NT2/D1 (cell line): ENCODE data around the gene ZFP36L1.

Experiments used
- DNase-seq: peaks from one replicate; pipeline ENCODE4 v3.0.0-alpha.2; 2011; ENCODE audit warnings: low read depth, low spot score
- H3K27me3 ChIP-seq: 2 replicates; pipeline ENCODE4 v1.6.0; 2011; ENCODE audit warnings: mild to moderate bottlenecking; ENCODE audit not compliant: insufficient read length, insufficient read depth
- H3K36me3 ChIP-seq: 2 replicates; pipeline ENCODE4 v1.6.1; 2011; ENCODE audit warnings: mild to moderate bottlenecking, low read length, mixed read lengths; ENCODE audit not compliant: insufficient read depth, insufficient read length
- H3K4me1 ChIP-seq: 2 replicates; pipeline ENCODE4 v1.5.1; 2011; ENCODE audit not compliant: insufficient read depth, insufficient read length
- H3K4me3 ChIP-seq: 2 replicates; pipeline ENCODE4 v1.5.1; 2011; ENCODE audit warnings: low read depth; ENCODE audit not compliant: insufficient read length
- H3K9ac ChIP-seq: 2 replicates; pipeline ENCODE4 v1.6.0; 2011; ENCODE audit warnings: low read depth; ENCODE audit not compliant: insufficient read length
- H3K9me3 ChIP-seq: 2 replicates; pipeline ENCODE4 v1.5.1; 2011; ENCODE audit warnings: mild to moderate bottlenecking, low read length; ENCODE audit not compliant: insufficient read depth
- SUZ12 ChIP-seq: IDR thresholded peaks from 2 replicates; pipeline ENCODE4 v1.6.1; 2011; ENCODE audit not compliant: insufficient read length, insufficient read depth; ENCODE audit errors: extremely low read depth
- YY1 ChIP-seq: IDR thresholded peaks from 2 replicates; pipeline ENCODE4 v1.6.1; 2011; ENCODE audit not compliant: insufficient read length, insufficient read depth
- ZNF274 ChIP-seq: IDR thresholded peaks from 2 replicates; pipeline ENCODE4 v1.6.1; 2011; ENCODE audit warnings: mild to moderate bottlenecking, low read depth, low read length

ZFP36L1 gene

GRCh38 chr14:68756734-68757133 is 36.1 kb downstream of the ZFP36L1 start:
- Histone ChIP-seq H3K36me3 (no peaks in the 10 kb centered on the region), H3K27me3 (no peaks in the 10 kb centered on the region), H3K9me3 (no peaks in the 10 kb centered on the region), H3K4me3 (no peak overlapping the region), H3K4me1 (no peaks in the 10 kb centered on the region), H3K9ac (no peak overlapping the region)
- no peak for DNase-seq
- TF ChIP-seq ZNF274 (no peak), SUZ12 (no peak), YY1 (no peak)

GRCh38 chr14:68756000-68756481 is 36.8 kb downstream of the ZFP36L1 start:
- H3K9me3 ChIP-seq: no peaks in the 10 kb centered on the region
- H3K9ac ChIP-seq: no peak overlapping the region
- no peaks in the 10 kb centered on the region for H3K4me1 ChIP-seq
- no peak overlapping the region for H3K4me3 ChIP-seq
- no peaks in the 10 kb centered on the region for H3K36me3 ChIP-seq
- TF ChIP-seq SUZ12 (no peak), ZNF274 (no peak), YY1 (no peak)
- H3K27me3 ChIP-seq: no peaks in the 10 kb centered on the region
- DNase-seq: no peak

- Histone ChIP-seq H3K9me3 (no peaks in the 10 kb centered on the region), H3K4me3 (no peak overlapping the region), H3K27me3 (no peaks in the 10 kb centered on the region), H3K36me3 (no peaks in the 10 kb centered on the region), H3K4me1 (no peaks in the 10 kb centered on the region), H3K9ac (no peak overlapping the region)
- TF ChIP-seq SUZ12 (no peak), YY1 (no peak), ZNF274 (no peak)
- DNase-seq: no peak
Measured at GRCh38 chr14:68755016-68755353, 37.9 kb downstream of the ZFP36L1 start.

GRCh38 chr14:68753690-68754089 is 39.2 kb downstream of the ZFP36L1 start:
- Histone ChIP-seq H3K9ac (no peak overlapping the region), H3K4me3 (no peak overlapping the region), H3K9me3 (no peaks in the 10 kb centered on the region), H3K36me3 (no peaks in the 10 kb centered on the region), H3K4me1 (no peaks in the 10 kb centered on the region), H3K27me3 (no peaks in the 10 kb centered on the region)
- DNase-seq: no peak
- TF ChIP-seq YY1: no peak

DNA sequence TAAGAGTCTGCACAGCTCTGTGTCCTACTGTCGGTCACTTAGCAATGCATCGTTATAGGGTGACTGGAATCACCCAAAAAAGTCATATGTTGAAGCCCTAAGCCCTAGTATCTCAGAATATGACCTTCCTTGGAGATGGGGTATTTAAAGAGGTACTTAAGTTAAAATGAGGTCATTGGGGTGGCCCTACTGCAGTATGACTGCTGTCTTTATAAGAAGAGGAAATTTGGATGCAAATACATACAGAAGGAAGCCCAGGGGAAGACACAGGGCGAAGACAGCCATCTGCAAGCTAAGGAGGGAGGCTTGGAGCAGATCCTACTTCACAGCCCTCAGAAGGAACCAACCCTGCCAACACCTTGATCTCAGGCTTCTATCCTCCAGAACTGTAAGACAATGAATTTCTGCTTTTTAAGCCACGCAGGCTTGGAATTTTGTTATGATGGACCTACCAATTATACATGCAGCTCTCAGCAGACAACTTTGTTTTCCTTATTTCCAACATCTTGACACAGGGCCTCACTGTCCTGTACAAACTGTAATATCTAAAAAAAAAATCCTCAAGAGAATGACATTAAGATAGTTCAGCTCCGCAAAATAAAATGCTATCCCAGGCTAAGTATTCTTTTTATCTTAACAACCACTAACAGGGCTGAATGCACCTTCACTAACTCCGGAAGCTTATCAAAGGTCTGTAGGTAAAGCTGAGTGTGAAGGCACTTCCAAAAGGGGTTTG is 40.4 kb downstream of the ZFP36L1 start:
- no peak for DNase-seq
- Histone ChIP-seq H3K4me3 (no peak overlapping the region), H3K27me3 (no peaks in the 10 kb centered on the region), H3K9ac (no peak overlapping the region), H3K4me1 (no peaks in the 10 kb centered on the region), H3K9me3 (no peaks in the 10 kb centered on the region), H3K36me3 (no peaks in the 10 kb centered on the region)
- TF ChIP-seq ZNF274: no peak
- TF ChIP-seq YY1: no peak
- TF ChIP-seq SUZ12: no peak

DNA sequence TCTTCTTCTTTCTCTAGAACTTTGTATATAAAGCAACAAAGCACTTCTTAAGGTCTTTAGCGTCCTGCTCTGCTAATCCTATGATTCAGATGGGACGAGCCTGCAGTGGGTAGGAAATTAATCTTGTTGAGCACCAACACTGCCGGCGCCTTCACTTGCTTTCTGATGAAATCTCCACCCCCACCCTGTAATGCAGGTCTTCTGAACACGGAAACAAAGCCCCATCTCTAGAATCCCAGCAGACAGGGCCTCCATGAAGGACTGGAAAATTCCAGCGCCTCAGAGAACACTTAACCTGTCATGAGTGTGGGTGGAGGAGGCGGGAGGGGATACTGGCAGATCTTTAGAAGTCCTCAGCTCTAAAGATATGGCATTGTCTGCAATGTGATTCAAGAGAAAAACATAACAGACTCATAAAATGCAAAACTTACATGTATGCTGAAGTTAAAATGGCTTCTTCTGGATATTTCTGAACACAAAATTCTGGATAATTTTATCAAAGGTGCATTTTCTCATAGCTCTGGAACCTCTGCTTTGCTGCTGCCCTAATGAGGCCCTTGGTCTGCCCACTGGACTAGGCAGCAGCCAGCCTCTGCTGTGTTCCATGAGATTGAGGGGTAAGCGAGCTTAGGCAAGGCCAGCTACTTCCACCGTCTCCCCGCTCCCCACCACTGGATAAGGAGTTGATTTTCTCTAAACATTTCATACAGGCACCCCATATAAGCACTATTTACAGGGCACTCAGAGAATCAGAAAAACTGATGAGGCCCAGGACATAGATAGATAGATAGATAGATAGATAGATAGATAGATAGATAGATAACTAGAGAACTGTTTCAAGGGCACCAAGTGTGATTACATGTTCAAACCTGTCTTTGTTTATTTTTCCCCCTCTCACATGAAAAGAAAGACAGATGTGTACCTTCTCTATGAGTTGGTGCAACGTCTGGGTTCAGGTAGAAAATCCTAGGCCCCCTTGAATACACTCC is 43.1 kb downstream of the ZFP36L1 start:
- no peak for TF ChIP-seq SUZ12
- TF ChIP-seq ZNF274: no peak
- no peak for TF ChIP-seq YY1
- no peak overlapping the region for H3K9ac ChIP-seq
- no peaks in the 10 kb centered on the region for H3K27me3 ChIP-seq
- H3K9me3 ChIP-seq: no peaks in the 10 kb centered on the region
- H3K4me1 ChIP-seq: no peaks in the 10 kb centered on the region
- no peak overlapping the region for H3K4me3 ChIP-seq
- no peak for DNase-seq
- no peaks in the 10 kb centered on the region for H3K36me3 ChIP-seq

- H3K4me3 ChIP-seq: no peak overlapping the region
- H3K9me3 ChIP-seq: no peaks in the 10 kb centered on the region
- H3K27me3 ChIP-seq: no peaks in the 10 kb centered on the region
- no peak overlapping the region for H3K9ac ChIP-seq
- DNase-seq: no peak
- H3K36me3 ChIP-seq: no peaks in the 10 kb centered on the region
- H3K4me1 ChIP-seq: no peaks in the 10 kb centered on the region
- TF ChIP-seq SUZ12 (no peak), YY1 (no peak), ZNF274 (no peak)
Measured at GRCh38 chr14:68748691-68749090, 44.2 kb downstream of the ZFP36L1 start.
